Skin of body (tissue), 2 donors: ENCODE data around the gene NR3C2. TPM values are rescaled to one million over a fixed set of nuclear protein-coding genes. Genes with fewer than 3 reads are reported as not detected.
"Not testable (repeated sequence)": the region's sequence is repeated elsewhere in the genome, so short reads cannot be mapped to it uniquely, and the experiment has no call there.

ENCODE experiments used
- DNase-seq: peaks from one replicate; lab custom pipeline; 2025; lab: John Stamatoyannopoulos, UW
- total RNA-seq: library from RNA; depleted of rRNA; stranded (reverse); fragments of >200 nt; gene quantifications from one replicate; pipeline ENCODE4 v1.2.3, GENCODE V29; 2014

NR3C2 gene
- total RNA-seq, 1 donor from 2014 or later = 5.2 TPM

DNA sequence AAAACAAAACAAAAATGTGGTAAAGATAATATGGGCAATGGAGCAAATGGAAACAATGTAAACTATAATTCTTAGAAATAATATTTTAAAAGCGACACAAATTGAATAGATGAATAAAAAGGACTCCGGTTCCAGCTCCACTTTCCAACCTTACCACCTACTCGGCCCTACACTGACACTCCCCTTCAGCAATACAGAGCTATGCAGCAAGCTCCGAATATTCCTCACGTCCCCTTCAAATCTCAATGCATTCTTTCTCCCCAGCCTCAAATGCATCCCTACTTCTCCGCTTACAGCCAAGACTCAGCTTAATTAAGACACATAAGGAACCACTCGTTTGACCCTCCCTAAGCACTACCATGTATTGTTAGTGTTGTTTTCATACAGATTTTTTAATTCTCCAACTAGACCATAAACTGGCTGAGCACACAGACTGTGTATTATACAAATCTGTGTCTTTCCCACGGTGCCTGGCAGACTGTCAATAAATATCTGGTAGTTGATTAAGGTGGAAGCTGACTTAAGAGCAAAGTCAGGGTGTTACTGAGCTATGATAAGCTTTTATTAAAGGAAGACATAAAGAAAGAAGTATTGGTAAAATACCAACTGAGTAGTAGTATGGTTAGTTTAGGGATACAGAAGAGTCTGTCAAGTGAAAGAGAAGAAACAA is 219.1 kb downstream of the NR3C2 start:
- no peak for DNase-seq

DNA sequence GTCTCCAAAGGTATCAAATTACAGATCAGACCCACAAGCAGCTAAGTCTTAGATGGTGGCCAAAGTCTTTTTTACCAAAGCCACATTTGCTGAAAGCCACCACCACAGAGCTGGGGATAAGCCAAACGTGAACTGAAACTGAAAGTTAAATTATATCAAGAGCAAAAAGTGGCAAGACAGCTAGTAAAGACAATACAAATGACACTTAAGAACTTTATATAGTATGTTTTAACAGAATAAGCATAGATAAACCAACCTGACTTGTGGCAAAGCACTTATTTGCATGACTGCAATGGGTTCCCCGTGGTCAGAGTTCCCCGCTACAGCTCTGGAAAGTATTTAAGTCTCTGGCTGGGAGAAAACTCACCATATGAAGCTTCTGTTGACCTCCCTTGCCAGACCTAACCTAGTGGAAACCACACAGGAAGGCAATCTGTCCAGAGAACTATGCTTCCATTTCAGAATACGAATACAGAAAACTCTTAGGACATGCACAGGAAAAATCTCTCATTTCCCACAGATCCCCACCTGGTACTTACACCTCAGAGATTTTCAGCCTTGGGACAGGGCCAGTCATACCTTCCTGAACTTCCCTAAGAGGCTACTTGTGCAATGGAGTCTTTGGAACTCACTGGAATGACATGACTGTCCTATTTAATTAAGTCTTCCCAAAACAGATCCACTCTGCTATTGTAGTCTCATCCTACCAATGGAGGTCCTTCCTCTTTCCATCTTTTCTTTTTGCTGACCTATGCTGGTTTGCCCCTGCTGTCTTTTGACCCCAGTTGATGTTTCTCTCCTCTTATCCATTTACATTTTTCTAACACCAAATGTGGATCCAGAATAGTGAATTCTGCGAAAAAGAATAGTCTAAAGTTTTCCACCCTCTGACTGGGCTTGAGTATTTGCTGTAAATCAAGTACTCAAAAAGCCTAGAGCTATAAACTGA is 225.1 kb downstream of the NR3C2 start:
- DNase-seq = no peak

DNA sequence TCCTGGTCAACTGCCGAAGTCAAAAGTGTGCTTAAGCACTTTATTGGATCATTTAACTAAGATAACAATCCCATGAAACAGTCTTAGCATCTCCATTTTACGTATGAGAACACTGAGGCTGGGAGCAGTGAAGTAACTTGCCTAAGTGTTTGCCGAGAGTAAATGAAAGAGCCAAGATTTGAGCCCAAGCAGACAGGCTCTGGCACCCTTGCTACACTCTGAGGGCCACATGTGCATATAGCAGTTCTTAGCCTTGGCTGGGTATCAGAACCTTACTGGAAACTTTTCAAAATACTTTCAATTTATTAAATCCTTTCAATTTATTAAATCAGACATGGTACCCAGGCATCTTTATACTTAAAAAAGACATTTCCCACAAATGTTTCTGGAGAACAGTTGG is 225.9 kb downstream of the NR3C2 start:
- no peak for DNase-seq

DNA sequence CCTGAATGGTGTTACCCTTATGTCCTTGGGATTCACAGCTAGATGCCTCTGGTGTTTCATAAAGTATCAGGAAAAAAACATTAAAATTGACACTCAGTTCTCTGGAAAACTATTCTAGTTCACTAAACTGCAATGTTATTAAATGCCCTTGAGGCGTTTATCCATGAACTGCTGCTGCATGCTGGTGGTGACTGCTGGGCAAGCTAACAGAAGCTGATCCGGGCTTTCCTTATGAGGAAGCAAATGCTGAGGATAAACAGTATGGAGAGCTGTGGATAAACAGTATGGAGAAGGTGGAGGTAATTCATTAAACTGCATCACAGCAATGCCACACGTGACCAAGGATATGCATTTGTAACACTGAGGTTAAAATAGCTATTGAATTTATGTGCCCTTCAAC is 227.0 kb downstream of the NR3C2 start:
- no peak for DNase-seq

DNA sequence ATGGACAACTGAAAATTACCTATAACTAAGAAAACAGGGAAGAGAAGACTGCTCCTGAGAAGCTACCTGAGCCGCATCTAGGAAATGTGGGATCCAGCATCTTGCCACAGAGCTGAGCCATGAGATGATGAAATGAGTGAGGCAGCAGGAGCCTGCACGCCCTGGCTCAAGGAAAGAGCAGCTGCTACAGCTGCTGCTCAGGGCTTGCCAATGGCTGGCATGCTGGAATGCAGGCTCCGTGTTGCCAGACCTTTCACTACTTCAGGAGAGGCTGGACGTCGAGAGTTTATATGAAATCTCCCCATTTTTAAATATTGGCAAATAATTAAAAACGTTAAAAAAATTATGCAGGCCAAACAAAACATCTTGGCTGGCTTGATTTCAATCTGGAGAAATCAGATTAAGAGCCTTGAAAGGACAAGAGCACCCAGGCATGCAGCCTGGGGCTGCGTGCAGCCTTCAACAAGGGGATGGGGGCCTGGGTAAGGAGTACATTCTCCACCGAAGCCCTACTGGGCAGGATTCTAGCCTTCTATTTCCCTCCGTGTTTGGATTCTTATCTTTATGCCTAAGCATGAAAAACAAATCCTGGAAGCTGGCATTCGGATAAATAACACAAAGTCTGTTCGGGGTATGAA is 227.6 kb downstream of the NR3C2 start:
- DNase-seq = no peak

DNA sequence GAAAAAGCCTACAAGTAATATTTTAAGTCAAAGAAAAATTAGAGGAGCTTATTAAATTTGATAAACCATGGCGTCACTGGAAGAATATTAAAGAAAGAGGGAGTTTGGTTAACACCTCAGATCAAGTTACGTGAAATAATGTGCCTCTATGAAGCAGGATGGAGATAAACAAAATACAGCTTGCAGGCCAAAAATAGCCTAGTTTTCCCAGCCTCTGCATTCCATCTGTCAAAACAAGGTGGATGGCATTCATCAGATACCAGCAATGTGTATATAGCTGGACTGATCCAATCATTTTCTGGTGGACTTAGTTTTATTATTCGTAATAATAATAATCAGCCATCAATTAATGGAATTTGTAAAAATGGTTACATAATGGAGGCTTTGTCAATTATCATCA is 230.7 kb downstream of the NR3C2 start:
- DNase-seq = no peak

DNA sequence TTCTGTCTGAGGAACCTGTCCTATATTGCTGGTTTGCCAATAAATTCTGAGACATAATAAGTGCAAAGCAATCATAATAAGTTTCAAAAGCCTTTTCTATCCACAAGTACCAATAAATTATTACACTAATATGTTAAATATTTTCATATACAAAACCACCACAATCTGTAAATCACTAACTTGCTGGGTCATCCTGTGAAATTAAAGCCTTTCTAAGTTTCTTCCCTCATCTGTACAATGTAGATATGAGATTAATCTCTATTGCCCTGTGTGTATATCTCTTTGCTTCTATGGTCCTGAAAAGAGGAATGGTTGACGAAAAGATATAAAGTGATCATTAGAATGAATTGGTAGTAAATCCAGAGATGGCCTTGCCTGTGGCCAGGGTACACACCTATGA is 231.6 kb downstream of the NR3C2 start:
- DNase-seq = no peak

DNA sequence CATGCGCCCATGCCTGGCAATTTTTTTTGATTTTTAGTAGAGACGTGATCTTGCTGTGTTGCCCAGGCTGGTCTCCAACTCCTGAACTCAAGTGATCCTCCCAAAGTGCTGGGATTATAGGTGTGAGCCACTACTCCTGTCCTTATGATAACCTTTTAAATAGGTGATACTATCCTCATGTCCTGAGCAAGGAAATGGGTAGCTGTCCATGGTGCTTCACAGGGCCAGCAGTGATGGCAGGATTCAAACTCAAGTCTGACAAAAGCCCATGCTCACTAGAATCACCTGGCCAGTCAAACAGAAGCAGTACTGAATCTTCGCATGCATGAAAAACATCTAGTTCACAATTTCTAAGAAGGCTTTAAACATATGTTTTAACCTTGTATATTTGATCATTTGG is 235.1 kb downstream of the NR3C2 start:
- no peak for DNase-seq

DNA sequence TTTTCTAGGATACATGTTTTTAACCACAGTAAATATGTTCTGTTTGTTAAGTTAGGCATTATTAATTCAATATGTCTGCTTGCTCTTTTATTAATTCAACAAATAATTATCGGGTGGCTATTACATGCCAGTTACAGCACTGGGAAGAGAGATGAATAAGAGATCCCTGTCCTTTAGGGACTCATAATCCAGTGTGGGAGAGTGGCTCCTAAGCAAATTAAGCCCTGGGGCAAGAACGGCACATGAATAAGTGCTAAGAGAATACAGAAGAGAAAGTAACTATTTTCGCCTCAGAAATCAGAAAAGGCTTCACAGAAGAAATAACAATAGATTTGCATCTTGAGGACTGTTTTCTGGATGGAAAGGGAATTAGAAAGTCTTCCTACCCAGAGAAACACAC is 236.7 kb downstream of the NR3C2 start:
- no peak for DNase-seq

DNA sequence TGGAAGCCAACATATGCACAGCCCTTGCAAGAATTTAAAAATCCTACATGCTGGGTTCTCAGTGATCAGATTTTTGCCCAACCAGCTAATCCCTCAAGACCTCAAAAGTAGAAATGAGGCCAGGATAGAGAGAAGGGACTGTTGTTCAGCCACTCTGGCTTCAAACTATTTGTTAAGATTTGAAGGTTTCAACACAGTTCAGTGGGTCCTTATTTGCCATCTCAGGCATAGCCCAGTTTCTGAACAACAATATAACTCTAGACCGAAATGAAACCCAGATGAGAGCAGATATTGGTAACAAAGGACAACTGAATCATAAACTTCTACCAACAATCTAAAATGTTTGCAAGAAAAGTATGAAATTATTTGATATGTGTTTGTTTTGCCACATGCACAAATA is 237.3 kb downstream of the NR3C2 start:
- no peak for DNase-seq

DNA sequence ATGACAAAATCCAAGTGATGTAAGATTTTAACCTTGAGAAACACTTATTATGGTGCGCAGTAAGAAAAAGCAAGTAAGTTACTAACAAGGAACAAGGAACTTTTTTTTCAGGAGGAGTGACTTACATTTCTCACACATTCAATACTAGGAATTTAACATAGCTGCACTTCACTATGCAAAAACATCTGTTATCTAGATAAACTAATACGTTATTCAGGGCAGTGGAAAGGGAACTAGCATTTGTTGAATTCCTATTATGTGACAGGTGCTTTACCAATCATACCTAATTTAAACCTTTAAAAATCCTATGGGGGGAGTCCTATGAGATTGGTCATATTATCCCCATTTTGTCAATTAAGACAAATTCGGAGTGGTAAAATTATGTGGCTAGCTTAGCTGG is 238.0 kb downstream of the NR3C2 start:
- DNase-seq = no peak

DNA sequence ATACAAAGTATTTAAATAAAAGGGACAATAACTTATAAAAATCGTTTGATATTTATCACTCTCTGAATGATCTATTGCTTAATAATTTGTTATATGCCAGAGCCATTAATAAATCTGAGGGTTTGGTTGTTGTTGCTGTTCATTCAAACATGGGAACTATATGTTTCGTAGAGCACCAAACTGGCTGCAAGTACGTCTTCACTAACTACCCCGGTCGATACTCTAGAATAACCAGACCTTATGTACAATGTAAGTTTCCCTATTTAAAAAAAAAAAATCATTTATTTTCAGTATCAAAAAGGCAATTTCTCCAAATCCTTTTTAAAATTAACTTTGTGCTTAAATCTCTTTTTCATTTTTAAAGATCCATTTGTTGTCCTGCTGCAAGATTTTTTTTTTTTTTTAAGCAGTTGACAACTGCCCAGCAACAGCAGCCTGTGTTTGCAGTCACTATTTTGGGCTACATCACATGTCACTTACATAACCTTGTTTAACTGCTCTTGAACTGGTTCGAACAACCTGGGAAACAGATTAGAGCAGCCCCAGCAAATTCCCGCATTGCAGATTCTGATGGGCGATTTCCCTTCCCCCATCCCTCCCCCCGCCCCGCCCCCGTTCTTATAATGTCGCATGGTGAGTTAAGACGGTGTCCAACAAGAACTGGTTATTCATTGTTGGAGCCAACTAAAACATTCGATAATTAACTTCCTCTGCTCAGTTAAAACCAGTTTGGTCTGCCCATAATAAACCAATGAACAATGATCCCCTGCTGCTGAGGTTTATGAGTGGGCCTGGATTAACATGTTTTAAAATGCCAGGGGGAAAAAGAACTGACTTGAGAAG is 238.9 kb downstream of the NR3C2 start:
- DNase-seq = no peak

DNA sequence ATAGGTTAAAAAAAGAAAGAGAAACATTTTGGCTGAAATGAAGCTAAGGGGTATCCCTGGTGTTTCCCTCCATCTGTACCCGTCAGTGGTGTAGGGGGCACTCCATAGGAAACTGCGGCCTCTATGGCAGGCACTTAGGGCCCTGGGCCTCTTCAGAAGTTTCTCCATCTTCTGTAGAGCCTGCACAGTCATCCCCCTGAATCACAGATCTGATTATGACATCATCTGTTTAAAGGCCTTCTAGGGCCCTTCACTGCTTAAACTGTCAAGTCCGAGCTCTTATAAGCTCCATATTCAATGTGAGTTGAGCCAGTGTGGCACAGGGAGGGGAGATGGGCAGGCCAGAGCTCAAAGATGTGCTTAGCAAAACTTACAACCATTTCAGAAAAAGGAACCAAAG is 241.3 kb downstream of the NR3C2 start:
- no peak for DNase-seq

DNA sequence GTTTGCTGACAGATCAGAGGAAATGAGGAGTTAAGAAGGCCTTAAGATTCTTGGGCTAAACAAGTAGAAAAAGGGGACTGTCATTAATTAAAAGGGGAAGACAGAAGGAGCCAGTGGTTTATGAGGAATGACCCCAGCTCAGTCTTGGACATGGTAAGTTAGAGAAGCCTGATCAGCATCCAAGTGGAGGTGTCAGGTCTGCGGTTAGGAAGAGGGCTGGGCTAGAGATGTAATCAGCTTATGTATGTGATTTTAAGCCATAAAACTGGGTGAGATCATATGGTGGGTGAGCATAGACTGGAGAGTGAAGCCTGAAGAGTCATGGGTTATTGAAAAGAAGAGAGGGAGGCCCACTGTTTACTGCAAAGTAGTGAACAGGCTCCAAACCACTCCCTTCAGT is 246.1 kb downstream of the NR3C2 start:
- DNase-seq = no peak

DNA sequence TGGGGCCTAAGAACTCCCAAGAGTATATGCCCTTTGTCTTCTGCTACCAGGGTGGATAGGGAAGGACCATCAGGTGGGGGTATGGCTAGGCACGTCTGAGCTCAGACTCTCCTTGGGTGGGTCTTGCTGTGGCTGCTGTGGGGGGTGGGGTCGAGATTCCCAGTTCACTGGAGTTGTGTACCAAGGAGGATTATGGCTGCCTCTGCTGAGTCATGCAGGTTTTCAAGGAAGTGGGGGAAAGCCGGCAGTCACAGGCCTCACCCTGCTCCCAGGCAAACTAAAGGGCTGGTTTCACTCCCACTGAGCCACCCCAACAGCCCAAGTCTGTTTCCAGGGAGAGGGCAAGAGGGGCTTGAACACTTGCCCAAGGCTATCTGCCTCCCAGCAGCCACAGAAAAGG is 249.7 kb downstream of the NR3C2 start:
- DNase-seq = no peak

DNA sequence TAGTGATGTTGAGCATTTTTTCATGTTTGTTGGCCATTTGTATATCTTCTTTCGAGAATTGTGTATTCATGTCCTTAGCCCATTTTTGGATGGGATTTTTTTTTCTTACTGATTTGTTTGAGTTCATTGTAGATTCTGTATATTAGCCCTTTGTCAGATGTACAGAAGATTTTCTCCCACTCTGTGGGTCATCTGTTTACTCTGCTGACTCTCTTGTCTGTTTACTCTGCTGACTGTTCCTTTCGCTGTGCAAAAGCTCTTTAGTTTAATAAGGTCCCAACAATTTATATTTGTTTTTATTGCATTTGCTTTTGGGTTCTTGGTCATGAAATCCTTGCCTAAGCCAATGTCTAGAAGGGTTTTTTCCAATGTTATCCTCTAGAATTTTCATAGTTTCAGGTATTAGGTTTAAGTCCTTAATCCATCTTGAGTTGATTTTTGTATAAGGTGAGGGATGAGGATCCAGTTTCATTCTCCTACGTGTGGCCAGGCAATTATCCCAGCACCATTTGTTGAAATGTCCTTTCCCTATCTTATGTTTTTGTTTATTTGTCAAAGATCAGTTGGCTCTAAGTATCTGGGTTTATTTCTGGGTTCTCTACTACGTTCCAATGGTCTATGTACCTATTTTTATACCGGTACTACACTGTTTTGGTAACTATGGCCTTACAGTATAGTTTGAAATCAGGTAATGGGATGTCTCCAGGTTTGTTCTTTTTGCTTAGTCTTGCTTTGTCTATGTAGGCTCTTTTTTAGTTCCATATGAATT is 254.6 kb downstream of the NR3C2 start:
- DNase-seq = not testable (repeated sequence)

DNA sequence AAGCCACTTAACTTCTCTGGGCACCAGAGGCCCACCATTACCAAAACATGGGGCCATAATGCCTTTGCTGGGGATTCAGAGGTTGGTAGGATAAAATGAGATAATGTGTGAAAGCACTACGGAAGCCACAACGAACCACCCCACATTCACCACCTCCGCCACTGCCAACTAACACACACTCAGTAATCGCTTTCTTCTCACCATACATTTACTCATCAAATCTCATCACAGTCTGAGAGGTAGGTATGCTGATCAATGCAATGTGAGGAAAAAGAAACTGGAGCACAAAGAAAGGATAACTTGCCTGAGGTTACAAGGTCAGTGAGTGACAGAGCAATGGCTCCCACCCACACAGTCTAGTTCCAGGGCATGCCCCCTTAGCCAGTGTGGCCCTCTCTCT is 257.3 kb downstream of the NR3C2 start:
- no peak for DNase-seq

DNA sequence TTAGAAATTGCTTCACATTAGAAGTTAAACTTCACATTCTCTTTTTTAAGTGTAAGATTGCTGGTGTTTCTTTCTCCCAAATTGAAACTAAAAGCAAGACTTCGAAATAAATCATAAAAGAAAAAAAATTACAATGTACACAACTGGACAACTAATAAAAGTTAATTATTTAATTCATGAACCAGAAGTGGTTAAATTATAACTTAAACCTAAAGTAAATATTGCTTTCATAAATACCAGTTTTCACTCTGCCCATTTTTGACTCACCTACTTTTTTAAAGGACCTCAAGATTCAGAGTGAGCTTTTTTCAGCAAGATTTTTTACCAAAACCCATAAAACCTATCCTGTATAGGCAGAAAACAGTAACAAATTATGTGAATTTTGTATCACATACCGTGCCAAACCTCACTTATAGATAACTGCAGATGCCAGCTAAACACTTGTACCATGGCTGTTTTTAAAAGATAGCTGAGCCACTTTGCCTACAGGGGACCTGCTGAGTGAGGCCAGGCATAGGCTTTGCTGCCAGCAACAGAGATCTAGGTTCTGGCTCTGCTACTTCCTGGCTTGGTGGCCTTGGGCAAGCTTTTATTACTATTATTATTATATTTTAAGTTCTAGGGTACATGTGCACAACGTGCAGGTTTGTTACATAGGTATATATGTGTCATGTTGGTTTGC is 259.8 kb downstream of the NR3C2 start:
- DNase-seq = no peak

DNA sequence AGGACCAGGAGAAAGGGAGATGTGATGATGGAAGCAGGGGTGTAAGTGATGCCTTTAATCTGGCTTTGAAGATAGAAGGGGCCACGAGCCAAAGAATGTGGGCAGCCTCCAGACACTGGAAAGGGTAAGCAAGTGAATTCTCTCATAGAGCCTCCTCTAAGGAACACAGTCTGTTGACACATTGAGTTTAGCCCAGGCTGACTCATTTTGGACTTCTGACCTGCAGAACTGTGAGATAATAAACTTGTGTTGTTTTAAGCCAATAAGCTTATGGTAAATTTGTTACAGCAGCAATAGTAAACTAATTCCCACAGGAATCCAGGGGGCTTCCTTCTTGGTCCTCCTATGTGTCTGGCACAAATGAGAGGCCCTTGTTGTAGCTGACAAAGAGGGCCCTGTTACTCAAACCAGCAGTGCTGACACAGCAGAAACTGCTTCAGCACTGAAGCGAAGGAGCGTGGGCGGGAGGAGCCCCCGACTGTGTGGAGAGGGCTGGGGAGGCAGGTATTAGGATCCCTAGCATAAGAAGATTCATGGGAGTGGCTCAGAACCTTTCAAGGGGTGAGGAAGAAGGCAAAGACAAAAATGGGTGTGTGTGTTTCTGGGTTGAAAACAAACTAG is 268.7 kb downstream of the NR3C2 start:
- no peak for DNase-seq

DNA sequence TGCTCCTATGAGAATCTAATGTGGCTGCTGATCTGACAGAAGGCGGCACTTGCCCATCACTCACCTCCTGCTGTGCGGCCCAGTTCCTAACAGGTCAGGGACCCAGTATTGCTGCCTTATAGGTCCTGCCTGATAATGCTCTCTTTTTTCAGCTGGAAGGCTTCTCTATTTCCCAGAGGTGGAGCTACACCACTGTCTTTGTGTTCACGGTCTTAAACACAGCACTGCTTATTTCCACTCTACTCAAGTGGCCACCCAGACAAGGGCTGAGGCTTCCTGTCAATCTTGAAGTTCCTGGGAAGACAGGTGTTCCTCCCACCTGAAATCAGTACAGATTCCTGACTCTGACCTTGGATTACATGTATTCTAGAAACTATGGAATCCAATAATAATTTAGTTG is 270.6 kb downstream of the NR3C2 start:
- DNase-seq = no peak
